NCI-H524 treated with DMSO at 0.1 percent for 48 hours (cell line): ENCODE results near the gene ITGA6.
A peak's percentile ranks its signal among the peaks of the same experiment; 100 is the strongest.

ENCODE experiments used
- DNase-seq: peaks from one replicate; lab custom pipeline; 2025; lab: John Stamatoyannopoulos, UW

Gene ITGA6

GRCh38 chr2:172465417-172466334, 38.3 kb downstream of the ITGA6 start:
- DNase-seq: peak; percentile 80

GRCh38 chr2:172467382-172467781, 40.0 kb downstream of the ITGA6 start:
- no peak for DNase-seq

- no peak for DNase-seq
These were observed 43.9 kb downstream of the ITGA6 start for GRCh38 chr2:172470958-172471922.

GRCh38 chr2:172472446-172473033, 45.2 kb downstream of the ITGA6 start:
- no peak for DNase-seq

GRCh38 chr2:172473167-172473566, 45.8 kb downstream of the ITGA6 start:
- no peak for DNase-seq

- DNase-seq: no peak
These were observed 51.0 kb downstream of the ITGA6 start for GRCh38 chr2:172478353-172478752.

GRCh38 chr2:172480301-172481218, 53.2 kb downstream of the ITGA6 start:
- DNase-seq: no peak

- no peak for DNase-seq
These were observed 54.3 kb downstream of the ITGA6 start for GRCh38 chr2:172481507-172482262.

GRCh38 chr2:172484253-172484652, 56.9 kb downstream of the ITGA6 start:
- no peak for DNase-seq

- DNase-seq: no peak
These were observed 57.3 kb downstream of the ITGA6 start for GRCh38 chr2:172484706-172485105.

GRCh38 chr2:172488556-172488955, 61.2 kb downstream of the ITGA6 start:
- no peak for DNase-seq

- DNase-seq: no peak
These were observed 62.3 kb downstream of the ITGA6 start for GRCh38 chr2:172489681-172490080.

GRCh38 chr2:172496160-172496608, 68.8 kb downstream of the ITGA6 start:
- DNase-seq: no peak

- no peak for DNase-seq
These were observed 79.8 kb downstream of the ITGA6 start for GRCh38 chr2:172507199-172507598.

- no peak for DNase-seq
These were observed 82.7 kb downstream of the ITGA6 start for GRCh38 chr2:172510088-172510487.

GRCh38 chr2:172510548-172510947, 83.2 kb downstream of the ITGA6 start:
- DNase-seq: no peak

- no peak for DNase-seq
These were observed 85.6 kb downstream of the ITGA6 start for GRCh38 chr2:172512810-172513523.

- no peak for DNase-seq
These were observed 86.1 kb downstream of the ITGA6 start for GRCh38 chr2:172513524-172513900.

GRCh38 chr2:172513935-172514586, 86.7 kb downstream of the ITGA6 start:
- no peak for DNase-seq
